GM12801 (cell line): Measurements from ENCODE around the gene SPAG9.

Experiments used
- TF ChIP-seq, protein P1 (sequence below): IDR thresholded peaks from one replicate; pipeline ENCODE4 v1.5.1; 2011; ENCODE audit warnings: control low read depth; ENCODE audit not compliant: insufficient read length; ENCODE audit errors: extremely low read depth

The SPAG9 gene

GRCh38 chr17:51088287-51088686 lies 32.4 kb downstream of the SPAG9 start:
- TF ChIP-seq, protein P1, sequence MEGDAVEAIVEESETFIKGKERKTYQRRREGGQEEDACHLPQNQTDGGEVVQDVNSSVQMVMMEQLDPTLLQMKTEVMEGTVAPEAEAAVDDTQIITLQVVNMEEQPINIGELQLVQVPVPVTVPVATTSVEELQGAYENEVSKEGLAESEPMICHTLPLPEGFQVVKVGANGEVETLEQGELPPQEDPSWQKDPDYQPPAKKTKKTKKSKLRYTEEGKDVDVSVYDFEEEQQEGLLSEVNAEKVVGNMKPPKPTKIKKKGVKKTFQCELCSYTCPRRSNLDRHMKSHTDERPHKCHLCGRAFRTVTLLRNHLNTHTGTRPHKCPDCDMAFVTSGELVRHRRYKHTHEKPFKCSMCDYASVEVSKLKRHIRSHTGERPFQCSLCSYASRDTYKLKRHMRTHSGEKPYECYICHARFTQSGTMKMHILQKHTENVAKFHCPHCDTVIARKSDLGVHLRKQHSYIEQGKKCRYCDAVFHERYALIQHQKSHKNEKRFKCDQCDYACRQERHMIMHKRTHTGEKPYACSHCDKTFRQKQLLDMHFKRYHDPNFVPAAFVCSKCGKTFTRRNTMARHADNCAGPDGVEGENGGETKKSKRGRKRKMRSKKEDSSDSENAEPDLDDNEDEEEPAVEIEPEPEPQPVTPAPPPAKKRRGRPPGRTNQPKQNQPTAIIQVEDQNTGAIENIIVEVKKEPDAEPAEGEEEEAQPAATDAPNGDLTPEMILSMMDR = no peak

DNA sequence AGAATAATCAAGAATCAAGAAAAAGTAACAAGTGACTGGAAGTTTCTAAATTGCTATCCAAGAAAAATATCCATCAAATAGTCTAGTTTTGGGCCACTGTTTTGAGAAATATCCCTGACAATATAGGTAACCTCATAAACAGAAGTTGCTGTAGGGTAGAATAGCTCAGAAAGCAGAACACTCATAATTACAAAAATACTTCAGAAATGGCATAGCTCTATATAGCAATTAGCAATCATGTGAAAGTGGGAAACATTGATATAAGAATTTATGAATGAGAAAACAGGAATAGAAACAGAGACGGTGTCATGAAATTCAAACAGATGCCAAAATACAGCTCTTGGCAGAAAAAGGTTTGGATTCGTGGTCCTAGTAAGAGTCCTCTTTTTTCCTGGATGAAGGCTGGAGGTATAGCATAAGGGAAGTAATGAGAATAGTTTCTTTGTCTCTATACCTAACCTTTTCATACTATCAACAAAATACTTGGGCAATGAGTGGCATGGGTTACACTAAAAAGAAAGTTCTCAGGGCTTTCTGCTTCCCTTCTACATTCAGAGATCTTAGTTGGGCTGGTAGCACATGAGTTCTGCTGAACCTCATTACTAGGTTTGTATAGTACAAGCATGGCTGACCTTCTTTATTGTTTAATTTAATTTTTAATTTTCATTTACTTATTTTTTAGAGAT lies 33.5 kb downstream of the SPAG9 start:
- TF ChIP-seq, protein P1 = no peak

DNA sequence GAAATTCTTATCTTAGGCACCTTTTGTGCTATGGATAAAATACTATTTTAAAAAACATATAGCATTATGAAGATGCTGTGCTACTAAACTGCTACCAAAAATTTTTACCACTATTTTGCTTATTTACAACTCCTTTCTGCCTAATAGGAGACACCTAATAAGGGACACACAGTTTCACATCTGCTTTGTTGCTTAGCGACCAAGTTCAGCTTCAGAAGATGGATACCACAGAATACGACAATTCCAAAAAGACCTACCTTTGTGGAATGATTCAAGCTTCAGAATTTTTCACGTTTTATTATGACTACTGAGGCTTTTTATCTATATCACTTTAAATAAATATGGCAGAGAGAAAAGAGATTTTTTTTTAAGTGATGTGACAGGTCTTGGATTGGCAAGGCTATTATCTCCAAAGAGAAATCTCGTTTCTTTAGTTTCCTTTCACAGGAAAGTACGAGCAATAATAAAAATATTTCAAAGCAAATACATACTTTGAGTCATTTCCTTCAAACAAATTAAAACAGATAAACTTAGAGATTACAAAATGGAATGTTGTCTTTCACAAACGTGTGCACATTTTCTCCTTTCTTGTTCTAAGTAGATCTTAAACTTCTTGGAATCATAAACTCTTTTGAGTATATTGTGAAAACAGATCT lies 35.4 kb downstream of the SPAG9 start:
- TF ChIP-seq, protein P1 = no peak

- TF ChIP-seq, protein P1 = no peak
These were observed 36.7 kb downstream of the SPAG9 start for GRCh38 chr17:51083981-51084380.

- TF ChIP-seq, protein P1 = no peak
These were observed 41.6 kb downstream of the SPAG9 start for GRCh38 chr17:51079049-51079448.

DNA sequence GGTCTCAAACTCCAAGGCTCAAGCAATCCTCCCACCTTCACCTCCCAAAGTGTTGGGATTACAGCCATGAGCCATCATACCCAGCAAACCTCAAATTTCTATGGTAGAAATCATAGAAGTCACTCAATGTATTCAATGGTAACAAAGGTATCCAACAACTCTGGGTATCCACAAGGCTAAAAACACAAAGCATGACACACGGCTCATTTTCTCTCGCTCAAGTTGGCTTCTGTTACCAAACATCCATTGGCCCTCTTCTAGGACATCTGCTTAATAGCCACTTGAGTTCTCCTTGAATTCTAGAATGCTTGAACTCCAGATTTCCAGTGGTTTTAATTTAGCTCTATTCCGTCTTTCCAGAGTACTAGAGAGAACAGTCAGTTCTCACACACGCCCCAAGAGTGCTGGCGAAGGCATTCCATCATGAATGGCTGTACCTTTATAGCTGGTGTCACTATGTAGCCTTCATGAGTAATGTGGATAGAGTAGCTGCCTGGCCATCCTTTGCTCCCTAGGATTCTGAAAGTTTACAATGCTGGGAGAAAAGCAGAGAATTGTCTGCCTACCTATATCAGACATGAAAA lies 42.6 kb downstream of the SPAG9 start:
- TF ChIP-seq, protein P1 = no peak

GRCh38 chr17:51076821-51077220 lies 43.8 kb downstream of the SPAG9 start:
- TF ChIP-seq, protein P1 = no peak
